Adrenal gland (tissue), 12 donors: ENCODE data around the gene DUSP11. TPM values are rescaled to one million over a fixed set of nuclear protein-coding genes. Genes with fewer than 3 reads are reported as not detected.

Source experiments
- DNase-seq, 7 donors: peaks; one replicate each; pipeline ENCODE4 v3.0.0-alpha.2; 2019 to 2020
- H3K27ac ChIP-seq, 5 donors: fragments of 200-600 bp; sonication (generic) in 4 of 5; 1 replicate in 3 of 5; 2 replicates in 2 of 5; pipeline versions ENCODE4 v1.5.1 to v1.8.0; 2016 to 2020; ENCODE audit warnings: mild to moderate bottlenecking in 1 of 5
- H3K27me3 ChIP-seq: fragments of 200-600 bp; 2 replicates; pipeline ENCODE4 v1.8.0; 2021
- H3K36me3 ChIP-seq, 2 donors: fragments of 200-600 bp; replicated peaks in 1 of 2; 1 replicate in 1 of 2; 2 replicates in 1 of 2; pipeline versions ENCODE4 v1.5.1 to v1.8.0; 2018 to 2022
- H3K4me1 ChIP-seq, 2 donors: fragments of 200-600 bp; replicated peaks in 1 of 2; 1 replicate in 1 of 2; 2 replicates in 1 of 2; pipeline versions ENCODE4 v1.5.1 to v1.8.0; 2018 to 2021
- H3K4me3 ChIP-seq, 4 donors: fragments of 200-600 bp; sonication (generic) in 3 of 4; one replicate each; pipeline ENCODE4 v1.5.1; 2016 to 2018
- H3K9me3 ChIP-seq, 3 donors: fragments of 200-600 bp; sonication (generic) in 1 of 3; replicated peaks in 1 of 3; 1 replicate in 2 of 3; 2 replicates in 1 of 3; pipeline versions ENCODE4 v1.5.1 to v1.8.0; 2016 to 2021
- POLR2A ChIP-seq, 2 donors: fragments of 450-650 bp; IDR thresholded peaks; one replicate each; pipeline ENCODE4 v1.6.1; 2017; ENCODE audit warnings: antibody characterized with exemption in 2 of 2, mild to moderate bottlenecking in 2 of 2, moderate library complexity in 1 of 2
- WGBS, 4 donors: extraction: QIAGEN DNeasy Blood & Tissue Kit in 2 of 4; methylation state at CpG; one replicate each; pipeline versions ENCODE4 v1.1.5 to v1.1.7; 2013 to 2017; 5-methylcytosine and 5-hydroxymethylcytosine counted together
- intact Hi-C, 2 donors: fragments of 100-400 bp; cut with DNase I; formaldehyde crosslinking; loops; one replicate each; pipeline versions ENCODE4 v1.14.1 to v1.15.0; 2022 to 2023
- polyA plus RNA-seq, 3 donors: library from polyadenylated mRNA; stranded (reverse); fragments of 200-250 nt in 2 of 3; fragments of 350-450 nt in 1 of 3; fragmentation: Illumina TruSeq in 1 of 3; extraction: RNeasy Lipid Tissue Mini Kit (QIAGEN cat#74804) in 1 of 3; gene quantifications; one replicate each; pipeline ENCODE4 v1.2.3, GENCODE V29; 2013 to 2014
- total RNA-seq, 9 donors: library from RNA; depleted of rRNA in 4 of 9; stranded (reverse); fragments of >200 nt in 4 of 9; fragments of 120-200 nt in 1 of 9; fragmentation: NEBNext Ultra II Directional in 1 of 9; extraction: Animal tissue kit (Norgen Biotek cat#: 25700) in 1 of 9; gene quantifications; one replicate each; pipeline versions ENCODE4 v1.1.0 to v1.2.4, GENCODE V29; 2013 to 2023
- TF ChIP-seq, protein P1 (sequence below), 6 experiments: fragments of 450-650 bp in 4 of 6; fragments of 200-600 bp in 2 of 6; sonication (generic) in 1 of 6; IDR thresholded peaks; 1 replicate in 5 of 6; 2 replicates in 1 of 6; pipeline versions ENCODE4 v1.5.1 to v1.8.0; 2016 to 2021; ENCODE audit warnings: antibody characterized with exemption in 6 of 6, mild to moderate bottlenecking in 2 of 6, moderate library complexity in 1 of 6
- donor health status: healthy with polysubstance abuse.
- donor health status: Bipolar disorder and iron deficiency.
- donor health status: DM: yes; HTN: yes; CAD: no.
- donor health status: DM: no; HTN: no; CAD: no.
- donor health status: DM: no; HTN: no; CAD: no.
- donor health status: DM: yes; HTN: yes; CAD: no.

The DUSP11 gene
- total and polyA plus RNA-seq, 12 donors = 11.3 to 31.8 (median 16.8) TPM

DNA sequence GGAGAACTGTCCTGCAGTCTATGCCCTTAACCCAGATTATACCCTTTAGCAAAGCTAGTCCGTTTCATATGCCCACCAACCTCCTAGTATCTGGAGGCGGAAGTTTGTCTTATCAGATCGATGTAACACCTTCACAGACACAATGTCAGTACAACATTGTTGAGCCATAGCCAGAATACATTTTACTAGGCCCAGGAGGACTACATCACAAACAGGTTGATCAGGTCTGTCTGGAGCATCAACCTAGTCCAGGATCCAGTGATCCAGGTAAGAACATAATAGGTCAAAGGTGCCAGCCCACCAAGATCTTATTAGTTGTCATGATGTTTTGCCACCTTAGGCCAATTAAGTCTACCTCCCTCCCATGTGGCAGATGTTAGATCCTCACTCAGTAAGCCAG is 40.8 kb downstream of the DUSP11 start:
- TF ChIP-seq, protein P1, sequence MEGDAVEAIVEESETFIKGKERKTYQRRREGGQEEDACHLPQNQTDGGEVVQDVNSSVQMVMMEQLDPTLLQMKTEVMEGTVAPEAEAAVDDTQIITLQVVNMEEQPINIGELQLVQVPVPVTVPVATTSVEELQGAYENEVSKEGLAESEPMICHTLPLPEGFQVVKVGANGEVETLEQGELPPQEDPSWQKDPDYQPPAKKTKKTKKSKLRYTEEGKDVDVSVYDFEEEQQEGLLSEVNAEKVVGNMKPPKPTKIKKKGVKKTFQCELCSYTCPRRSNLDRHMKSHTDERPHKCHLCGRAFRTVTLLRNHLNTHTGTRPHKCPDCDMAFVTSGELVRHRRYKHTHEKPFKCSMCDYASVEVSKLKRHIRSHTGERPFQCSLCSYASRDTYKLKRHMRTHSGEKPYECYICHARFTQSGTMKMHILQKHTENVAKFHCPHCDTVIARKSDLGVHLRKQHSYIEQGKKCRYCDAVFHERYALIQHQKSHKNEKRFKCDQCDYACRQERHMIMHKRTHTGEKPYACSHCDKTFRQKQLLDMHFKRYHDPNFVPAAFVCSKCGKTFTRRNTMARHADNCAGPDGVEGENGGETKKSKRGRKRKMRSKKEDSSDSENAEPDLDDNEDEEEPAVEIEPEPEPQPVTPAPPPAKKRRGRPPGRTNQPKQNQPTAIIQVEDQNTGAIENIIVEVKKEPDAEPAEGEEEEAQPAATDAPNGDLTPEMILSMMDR (IDR thresholded peaks at IDR 0.05) = no peak
- no peak for TF ChIP-seq POLR2A (IDR thresholded peaks at IDR 0.05)
- Histone ChIP-seq H3K27me3 (no peaks in the 10 kb centered on the region), H3K36me3 (peaks cover 0 to 3% of the 10 kb centered on the region in 2 donors), H3K4me1 (peaks cover 0 to 18% of the 10 kb centered on the region in 2 donors), H3K27ac (no peak overlapping the region), H3K9me3 (no peaks in the 10 kb centered on the region), H3K4me3 (no peak overlapping the region)
- WGBS, 4 donors = 67 to 96% (median 92%) methylated on average over 2 to 3 of the region's 3 CpGs
- DNase-seq = no peak
- intact Hi-C loops = no loop called here

DNA sequence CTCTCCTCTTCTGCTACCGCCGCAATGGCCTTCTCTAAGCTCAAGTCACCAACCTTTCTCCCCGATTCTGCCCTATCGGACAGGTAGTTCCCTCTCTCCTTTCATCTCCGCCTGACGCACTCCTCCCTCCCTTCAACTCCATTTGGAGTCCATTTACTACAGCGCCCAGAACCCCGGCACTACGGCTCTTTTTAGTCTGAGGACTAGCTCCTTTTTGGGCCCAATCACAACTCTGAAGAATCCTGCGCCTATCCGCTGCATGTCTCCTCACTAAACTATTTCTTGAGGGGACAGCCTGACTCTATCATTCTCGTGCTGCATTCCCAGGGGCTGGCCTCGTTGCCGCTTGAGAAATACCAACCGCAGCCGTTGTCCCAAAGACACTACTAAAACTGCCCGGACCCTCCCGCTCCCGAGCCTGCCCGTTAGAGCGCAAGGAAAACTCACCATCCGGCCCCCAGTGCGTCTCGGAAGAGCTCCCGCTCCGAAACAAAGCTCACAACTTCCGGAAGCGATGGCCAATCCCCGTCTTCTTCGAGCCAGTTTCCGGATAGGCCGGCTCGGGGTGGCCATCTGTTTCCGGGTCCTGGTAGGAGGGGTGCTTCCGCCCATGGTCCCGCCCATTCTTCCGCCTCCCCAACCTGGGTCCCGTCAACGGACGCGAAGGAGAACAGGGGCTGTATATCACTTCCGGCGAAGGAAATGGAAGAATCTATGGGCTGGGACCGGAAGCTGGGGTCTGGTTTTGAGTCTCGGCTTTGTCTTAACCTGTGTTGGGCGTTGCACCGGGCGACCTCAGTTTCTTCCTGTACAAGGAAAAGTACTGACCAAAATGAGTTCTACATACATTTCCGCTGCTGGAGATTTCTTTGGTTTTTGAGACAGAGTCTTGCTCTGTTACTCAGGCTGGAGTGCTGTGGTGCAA is 42.8 kb downstream of the DUSP11 start, which contains the start of gene TPRKB:
TSS of gene TPRKB (minus strand) at position 491 of the 925 bp plus-strand sequence. CDS start 2,776 bp downstream, outside the sequence.
- WGBS, 4 donors = 1 to 2% (median 1%) methylated on average over 22 to 49 of the region's 49 CpGs
- Histone ChIP-seq H3K27me3 (no peaks in the 10 kb centered on the region), H3K27ac (peak within 1 kb of the TSS in 4 of 5 donors; percentile 45 to 79 (median 64)), H3K4me3 (peak within 1 kb of the TSS; percentile 7 to 76 (median 56)), H3K4me1 (peaks cover 0 to 18% of the 10 kb centered on the region in 2 donors), H3K9me3 (no peaks in the 10 kb centered on the region), H3K36me3 (peaks cover 0 to 22% of the 10 kb centered on the region in 2 donors)
- intact Hi-C loops = no loop called here
- peak; percentile 94 to 98 (median 97) for DNase-seq
- peak; percentile 66 to 71 for TF ChIP-seq POLR2A (IDR thresholded peaks at IDR 0.05)
- TF ChIP-seq, protein P1 (IDR thresholded peaks at IDR 0.05) = no peak

DNA sequence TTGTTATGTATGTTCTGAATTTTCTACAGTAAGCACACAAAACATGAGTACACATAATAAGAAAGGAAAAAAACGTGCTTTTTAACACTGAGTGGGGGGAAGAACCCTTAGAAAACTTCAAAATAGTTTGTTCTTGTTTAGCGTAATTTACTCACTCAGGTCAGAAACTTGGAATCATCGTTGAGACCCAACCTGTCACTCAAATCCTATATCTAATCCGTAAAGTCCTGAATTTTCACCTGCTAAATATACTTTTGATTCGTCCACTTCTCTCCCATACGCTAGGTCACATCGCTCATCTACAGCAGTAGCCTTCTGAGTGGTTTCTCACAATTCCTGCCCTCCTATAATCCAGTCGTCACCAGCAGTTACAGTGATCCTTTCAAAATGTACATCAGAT is 43.5 kb downstream of the DUSP11 start:
- Histone ChIP-seq H3K4me3 (peak overlapping the region in 3 of 4 donors; percentile 7 to 76 (median 46)), H3K36me3 (peaks cover 0 to 30% of the 10 kb centered on the region in 2 donors), H3K4me1 (peaks cover 0 to 18% of the 10 kb centered on the region in 2 donors), H3K27me3 (no peaks in the 10 kb centered on the region), H3K27ac (peak overlapping the region in 3 of 5 donors; percentile 43 to 79 (median 53)), H3K9me3 (no peaks in the 10 kb centered on the region)
- intact Hi-C loops = no loop called here
- DNase-seq = peak in 1 of 7 donors; percentile 46
- WGBS, 4 donors = 7 to 10% (median 9%) methylated on average over 8 of the region's 8 CpGs
- TF ChIP-seq, protein P1 (IDR thresholded peaks at IDR 0.05) = no peak
- no peak for TF ChIP-seq POLR2A (IDR thresholded peaks at IDR 0.05)

DNA sequence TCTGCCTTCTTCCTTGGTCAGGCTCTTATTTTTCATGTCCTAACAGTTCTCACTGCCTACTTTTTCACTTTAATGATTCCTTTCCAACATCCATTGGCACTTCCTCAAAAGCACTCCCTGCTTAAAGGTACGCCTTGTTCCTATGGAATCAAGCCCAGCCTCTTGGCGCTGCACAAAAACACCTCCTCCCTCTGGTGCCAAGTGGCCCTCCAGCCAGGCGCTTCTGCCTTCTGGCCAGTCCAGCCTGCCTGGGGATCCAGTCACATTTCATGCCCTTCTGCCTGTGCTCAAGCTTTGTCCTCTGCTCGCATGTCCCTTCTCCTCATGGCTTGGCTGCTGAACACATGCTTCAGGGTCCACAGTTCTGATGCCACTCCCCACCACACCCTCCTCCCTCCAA is 49.1 kb downstream of the DUSP11 start:
- Histone ChIP-seq H3K27me3 (no peaks in the 10 kb centered on the region), H3K27ac (peak overlapping the region in 1 of 5 donors; percentile 54), H3K4me1 (peaks cover 0 to 5% of the 10 kb centered on the region in 2 donors), H3K9me3 (no peaks in the 10 kb centered on the region), H3K36me3 (peaks cover 0 to 51% of the 10 kb centered on the region in 2 donors), H3K4me3 (no peak overlapping the region)
- TF ChIP-seq, protein P1 (IDR thresholded peaks at IDR 0.05) = no peak
- TF ChIP-seq POLR2A (IDR thresholded peaks at IDR 0.05) = no peak
- peak in 2 of 7 donors; percentile 9 to 21 for DNase-seq
- intact Hi-C loops = no loop called here
- 70 to 88% (median 81%) methylated on average over 4 of the region's 4 CpGs for WGBS, 4 donors
